H1 (cell line): Measurements from ENCODE around the gene LCE7A. TPM values are rescaled to one million over a fixed set of nuclear protein-coding genes. Genes with fewer than 3 reads are reported as not detected.

Experiments used
- CTCF ChIA-PET: fragments of 300-600 bp; sonication (Branson Sonifier 250); formaldehyde crosslinking; loops from one replicate; lab custom pipeline; 2021; ENCODE audit not compliant: partially characterized antibody; lab: Charles Lee
- POLR2A ChIA-PET: fragments of 300-600 bp; sonication (Branson Sonifier 250); formaldehyde crosslinking; loops from one replicate; lab custom pipeline; 2021; ENCODE audit warnings: inconsistent platforms; ENCODE audit not compliant: partially characterized antibody; lab: Charles Lee
- DNase-seq, 2 experiments: peaks; one replicate each; pipeline versions ENCODE4 v3.0.0 to v3.0.0-alpha.2; 2010 to 2022; ENCODE audit warnings: low spot score in 2 of 2, low read depth in 1 of 2, mixed read lengths in 1 of 2
- FAIRE-seq: peaks from 2 replicates; lab custom pipeline; 2011; peaks lifted over from hg19 to GRCh38; lab: Jason Lieb, UNC
- H2AFZ ChIP-seq: 2 replicates; pipeline ENCODE4 v1.8.1; 2012; ENCODE audit warnings: low read length, inconsistent platforms
- H2AK5ac ChIP-seq: 2 replicates; pipeline ENCODE4 v1.6.1; 2013; ENCODE audit warnings: low read depth, low read length
- H2BK120ac ChIP-seq: replicated peaks from 2 replicates; pipeline ENCODE3; 2013; ENCODE audit warnings: low read depth, low read length, inconsistent platforms
- H2BK12ac ChIP-seq: 2 replicates; pipeline ENCODE4 v1.6.1; 2013; ENCODE audit warnings: low read depth, low read length
- H2BK15ac ChIP-seq: 2 replicates; pipeline ENCODE4 v1.6.1; 2013; ENCODE audit warnings: low read length
- H2BK20ac ChIP-seq: 2 replicates; pipeline ENCODE4 v1.6.1; 2013; ENCODE audit warnings: low read length
- H2BK5ac ChIP-seq: 2 replicates; pipeline ENCODE4 v1.6.1; 2013; ENCODE audit warnings: low read depth, low read length
- H3K14ac ChIP-seq: 2 replicates; pipeline ENCODE4 v1.6.1; 2013; ENCODE audit warnings: inconsistent platforms; ENCODE audit not compliant: insufficient read length
- H3K18ac ChIP-seq: 2 replicates; pipeline ENCODE4 v1.6.1; 2013; ENCODE audit warnings: low read length; ENCODE audit errors: extremely low read depth
- H3K23ac ChIP-seq: 2 replicates; pipeline ENCODE4 v1.6.1; 2013; ENCODE audit warnings: inconsistent platforms; ENCODE audit not compliant: insufficient read length
- H3K23me2 ChIP-seq: 2 replicates; pipeline ENCODE4 v1.6.1; 2013; ENCODE audit warnings: low read depth, low read length
- H3K27ac ChIP-seq: 2 replicates; pipeline ENCODE4 v1.6.1; 2011; ENCODE audit warnings: low read depth, low read length, inconsistent platforms
- H3K27me3 ChIP-seq, 4 experiments: replicated peaks in 1 of 4; 1 replicate in 1 of 4; 2 replicates in 3 of 4; pipeline versions ENCODE4 v1.6.1 to v1.8.1; 2011 to 2013; ENCODE audit warnings: low read length in 3 of 4, mild to moderate bottlenecking in 3 of 4, inconsistent platforms in 2 of 4, mixed read lengths in 2 of 4, moderate library complexity in 1 of 4; ENCODE audit not compliant: control insufficient read depth in 3 of 4, insufficient read depth in 3 of 4; ENCODE audit errors: extremely low read depth in 1 of 4
- H3K36me3 ChIP-seq, 4 experiments: 2 replicates each; pipeline versions ENCODE4 v1.6.1 to v1.8.1; 2011 to 2013; ENCODE audit warnings: mild to moderate bottlenecking in 4 of 4, low read length in 3 of 4, moderate library complexity in 2 of 4, control low read depth in 1 of 4, inconsistent platforms in 1 of 4; ENCODE audit not compliant: insufficient read depth in 4 of 4, control insufficient read depth in 2 of 4
- H3K4ac ChIP-seq: replicated peaks from 2 replicates; pipeline ENCODE3; 2013; ENCODE audit warnings: low read length, low read depth, mixed read lengths, inconsistent platforms; ENCODE audit not compliant: insufficient read length
- H3K4me1 ChIP-seq, 4 experiments: replicated peaks in 1 of 4; 1 replicate in 1 of 4; 2 replicates in 3 of 4; pipeline versions ENCODE4 v1.6.1 to v1.8.1; 2011 to 2013; ENCODE audit warnings: low read length in 3 of 4, inconsistent platforms in 2 of 4, mixed read lengths in 1 of 4; ENCODE audit not compliant: insufficient read depth in 4 of 4, control insufficient read depth in 3 of 4
- H3K4me2 ChIP-seq, 2 experiments: 2 replicates each; pipeline versions ENCODE4 v1.6.1 to v1.8.1; 2011 to 2013; ENCODE audit warnings: low read depth in 2 of 2, low read length in 2 of 2, control low read depth in 1 of 2, inconsistent platforms in 1 of 2, mild to moderate bottlenecking in 1 of 2; ENCODE audit not compliant: insufficient read depth in 1 of 2
- H3K4me3 ChIP-seq, 4 experiments: fragments of 200-600, 300-600 bp in 1 of 4; sonication (generic), shearing (Covaris generic), sonication (Bioruptor Twin) in 1 of 4; 2 replicates each; pipeline versions ENCODE4 v1.5.1 to v1.8.1; 2011 to 2016; ENCODE audit warnings: low read length in 4 of 4, low read depth in 3 of 4, control low read depth in 2 of 4, inconsistent platforms in 2 of 4, mild to moderate bottlenecking in 2 of 4, mixed read lengths in 1 of 4, moderate library complexity in 1 of 4; ENCODE audit not compliant: insufficient read depth in 2 of 4; ENCODE audit errors: extremely low read depth in 1 of 4
- H3K56ac ChIP-seq: replicated peaks from 2 replicates; pipeline ENCODE3; 2013; ENCODE audit warnings: low read depth, mild to moderate bottlenecking, mixed read lengths, low read length, inconsistent platforms; ENCODE audit not compliant: insufficient read length
- H3K79me1 ChIP-seq: 2 replicates; pipeline ENCODE4 v1.6.1; 2013; ENCODE audit warnings: low read depth, low read length, control low read depth
- H3K79me2 ChIP-seq, 2 experiments: 2 replicates each; pipeline versions ENCODE4 v1.6.1 to v1.8.1; 2012 to 2013; ENCODE audit warnings: low read length in 2 of 2, mild to moderate bottlenecking in 2 of 2, inconsistent platforms in 1 of 2; ENCODE audit not compliant: insufficient read depth in 2 of 2, control insufficient read depth in 1 of 2
- H3K9ac ChIP-seq, 4 experiments: replicated peaks in 1 of 4; 1 replicate in 1 of 4; 2 replicates in 3 of 4; pipeline versions ENCODE4 v1.6.1 to v1.8.1; 2011 to 2013; ENCODE audit warnings: low read depth in 3 of 4, low read length in 3 of 4, control low read depth in 2 of 4, mild to moderate bottlenecking in 2 of 4, moderate library complexity in 2 of 4, inconsistent platforms in 1 of 4; ENCODE audit errors: extremely low read depth in 1 of 4
- H3K9me3 ChIP-seq, 2 experiments: 2 replicates each; pipeline versions ENCODE4 v1.6.1 to v1.8.1; 2012 to 2013; ENCODE audit warnings: mild to moderate bottlenecking in 2 of 2, moderate library complexity in 2 of 2, control low read depth in 1 of 2, inconsistent platforms in 1 of 2, low read depth in 1 of 2, low read length in 1 of 2, mixed read lengths in 1 of 2; ENCODE audit not compliant: insufficient read depth in 2 of 2
- H4K20me1 ChIP-seq, 2 experiments: replicated peaks in 1 of 2; 2 replicates each; pipeline versions ENCODE3 to v1.8.1; 2011 to 2013; ENCODE audit warnings: inconsistent platforms in 2 of 2, low read length in 2 of 2, mild to moderate bottlenecking in 1 of 2; ENCODE audit not compliant: insufficient read depth in 2 of 2, control insufficient read depth in 1 of 2
- H4K5ac ChIP-seq: 2 replicates; pipeline ENCODE4 v1.6.1; 2013; ENCODE audit warnings: low read length, low read depth, mixed read lengths, inconsistent platforms; ENCODE audit not compliant: insufficient read length
- H4K8ac ChIP-seq: 2 replicates; pipeline ENCODE4 v1.8.0; 2013; ENCODE audit warnings: mild to moderate bottlenecking, moderate library complexity, low read length, inconsistent platforms; ENCODE audit not compliant: insufficient read depth; ENCODE audit errors: extremely low read depth
- H4K91ac ChIP-seq: replicated peaks from 2 replicates; pipeline ENCODE3; 2013; ENCODE audit warnings: low read length, mixed read lengths, inconsistent platforms; ENCODE audit not compliant: insufficient read length
- HDAC6 ChIP-seq: IDR thresholded peaks from one replicate; pipeline ENCODE4 v1.7.1; 2012; ENCODE audit warnings: low read depth, mild to moderate bottlenecking, inconsistent platforms, low read length, moderate library complexity
- RXRA ChIP-seq: IDR thresholded peaks from 2 replicates; pipeline ENCODE4 v1.6.1; 2011; ENCODE audit warnings: low read depth, mild to moderate bottlenecking, low read length, moderate library complexity; ENCODE audit not compliant: insufficient read depth
- SP1 ChIP-seq: IDR thresholded peaks from 2 replicates; pipeline ENCODE4 v1.6.1; 2011; ENCODE audit warnings: low read depth, low read length
- WGBS, 2 experiments: shearing (Covaris generic) in 1 of 2; methylation state at CpG; one replicate each; pipeline versions ENCODE4 v1.1.6 to v1.1.7; 2013 to 2015; ENCODE audit warnings: low lambda C conversion rate in 2 of 2, mixed read lengths in 2 of 2, inconsistent platforms in 1 of 2, low coverage in 1 of 2, missing lambda C conversion rate in 1 of 2; ENCODE audit not compliant: insufficient replicate concordance in 2 of 2, insufficient coverage in 1 of 2, insufficient read length in 1 of 2; ENCODE audit errors: extremely low coverage in 1 of 2, missing lambda C conversion rate in 1 of 2; 5-methylcytosine and 5-hydroxymethylcytosine counted together
- polyA plus RNA-seq, 7 experiments: library from polyadenylated mRNA; depleted of rRNA in 3 of 7; stranded (reverse) in 5 of 7; unstranded in 2 of 7; fragments of >200 nt in 5 of 7; fragments of 200-250 nt in 2 of 7; gene quantifications; 1 replicate in 5 of 7; 2 replicates in 1 of 7; 4 replicates in 1 of 7; pipeline versions ENCODE4 v1.2.1 to v1.2.3, GENCODE V29; 2011 to 2013; ENCODE audit warnings: missing spikeins in 2 of 7, mixed read lengths in 2 of 7
- total RNA-seq: library from RNA; stranded (reverse); fragmentation: NEBNext Ultra II Directional; extraction: Animal tissue kit (Norgen Biotek cat#: 25700); gene quantifications from 2 replicates; pipeline ENCODE4 v1.2.1, GENCODE V29; 2021

Gene LCE7A
- total and polyA plus RNA-seq, 2 of the 8 experiments (the other 6 are each of a cell fraction or from before 2014, with no cell fraction given): not detected

DNA sequence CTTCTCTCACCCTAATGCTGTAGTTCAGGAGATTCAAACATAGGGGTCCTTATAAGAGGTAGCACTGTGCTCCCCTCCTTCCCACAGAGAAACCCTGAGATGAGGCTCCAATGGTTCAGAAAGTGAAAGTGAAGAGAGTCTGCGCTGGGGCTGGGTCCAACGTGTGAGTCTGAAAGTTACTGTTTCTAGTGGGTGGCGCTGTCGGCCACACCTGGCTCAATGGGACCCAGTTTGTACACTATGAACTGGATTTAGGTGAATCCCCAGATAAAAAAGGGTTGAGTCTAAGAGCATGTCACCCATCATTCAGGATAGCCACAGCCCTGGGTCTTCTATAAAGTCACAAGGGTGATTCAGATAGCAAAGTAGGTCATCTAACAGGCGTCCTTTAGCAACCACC, 21.1 kb downstream of the LCE7A start:
- DNase-seq (no peak), FAIRE-seq (no peak)
- H3K4ac ChIP-seq: no peak overlapping the region
- ChIA-PET POLR2A (no interaction called here), CTCF (interaction anchor here (1.0 kb wide), 1 partner anchor 614 kb away, joined by 3 read pairs; no protein-coding TSS in a partner anchor)
- TF ChIP-seq SP1: no peak
- no peak for TF ChIP-seq RXRA
- TF ChIP-seq HDAC6: no peak
- no peaks in the 10 kb centered on the region for H3K36me3 ChIP-seq
- H2BK12ac ChIP-seq: no peak overlapping the region
- H2BK5ac ChIP-seq: no peak overlapping the region
- H4K8ac ChIP-seq: no peak overlapping the region
- peaks cover 3% of the 10 kb centered on the region in 2 experiments; a peak in 1 of 4 replicates for H3K9me3 ChIP-seq
- no peaks in the 10 kb centered on the region for H3K27me3 ChIP-seq
- no peak overlapping the region for H3K14ac ChIP-seq
- no peak overlapping the region for H4K91ac ChIP-seq
- H2BK120ac ChIP-seq: no peak overlapping the region
- H3K23ac ChIP-seq: no peak overlapping the region
- no peaks in the 10 kb centered on the region for H3K23me2 ChIP-seq
- H2AFZ ChIP-seq: no peak overlapping the region
- H3K79me1 ChIP-seq: no peaks in the 10 kb centered on the region
- no peaks in the 10 kb centered on the region for H3K79me2 ChIP-seq
- no peak overlapping the region for H3K27ac ChIP-seq
- no peaks in the 10 kb centered on the region for H3K4me1 ChIP-seq
- H2AK5ac ChIP-seq: no peak overlapping the region
- H2BK15ac ChIP-seq: no peak overlapping the region
- no peak overlapping the region for H3K4me3 ChIP-seq
- no peak overlapping the region for H3K4me2 ChIP-seq
- no peaks in the 10 kb centered on the region for H4K20me1 ChIP-seq
- no peak overlapping the region for H3K18ac ChIP-seq
- no peak overlapping the region for H3K56ac ChIP-seq
- no peak overlapping the region for H3K9ac ChIP-seq
- no peak overlapping the region for H4K5ac ChIP-seq
- H2BK20ac ChIP-seq: no peak overlapping the region
- WGBS, 2 experiments: 90% methylated on average over 5 of the region's 5 CpGs; no CpG with 5 or more reads in 1 of the 2 experiments
